NCI-H1417 (cell line): ENCODE data around the gene ANTXR2.
"Not testable (repeated sequence)": the region's sequence is repeated elsewhere in the genome, so short reads cannot be mapped to it uniquely, and the experiment has no call there.

Source experiments
- DNase-seq, 3 experiments: peaks; one replicate each; lab custom pipeline; 2025; lab: John Stamatoyannopoulos, UW

Gene ANTXR2

DNA sequence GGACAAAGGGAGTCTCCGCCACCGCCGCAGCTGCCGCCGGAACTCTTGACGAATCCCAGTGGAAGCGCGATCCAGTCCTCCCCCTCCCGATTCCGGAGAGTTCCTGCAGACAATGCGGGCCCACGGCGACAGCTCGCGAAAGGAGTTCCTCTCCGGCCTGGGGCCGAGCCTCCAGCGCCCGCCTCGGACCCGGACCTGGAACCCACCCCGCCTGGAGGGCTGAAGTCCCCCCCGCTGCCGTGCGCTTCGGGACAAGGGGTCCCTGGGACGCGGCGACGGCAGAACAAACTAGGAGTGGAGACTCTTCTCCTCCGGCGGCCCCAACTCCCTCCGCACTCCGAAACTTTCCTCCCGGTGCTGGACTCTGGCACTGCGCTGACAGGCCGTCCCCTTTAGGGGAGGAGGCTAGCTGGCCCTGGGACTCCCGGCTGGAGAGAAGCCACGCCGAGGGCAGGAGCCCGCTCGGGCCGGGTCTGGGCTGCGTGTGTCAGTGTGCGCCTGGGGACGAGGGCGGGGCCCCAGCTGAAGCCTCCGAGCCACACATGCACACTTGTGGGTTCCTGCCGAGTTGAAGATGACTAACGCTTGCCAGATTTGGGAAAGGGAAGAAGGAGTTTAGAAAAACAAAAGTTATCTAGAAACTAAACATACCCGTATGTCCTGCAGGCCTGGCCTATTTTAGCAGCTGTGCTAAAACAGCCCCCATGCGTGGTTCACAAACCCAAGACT, at the start of gene ANTXR2:
Gene ANTXR2 (minus strand): TSS at position 486 of the 729 bp plus-strand sequence. CDS start 669 bp downstream, outside the sequence.
- peak; percentile 41 to 87 (median 57) for DNase-seq

DNA sequence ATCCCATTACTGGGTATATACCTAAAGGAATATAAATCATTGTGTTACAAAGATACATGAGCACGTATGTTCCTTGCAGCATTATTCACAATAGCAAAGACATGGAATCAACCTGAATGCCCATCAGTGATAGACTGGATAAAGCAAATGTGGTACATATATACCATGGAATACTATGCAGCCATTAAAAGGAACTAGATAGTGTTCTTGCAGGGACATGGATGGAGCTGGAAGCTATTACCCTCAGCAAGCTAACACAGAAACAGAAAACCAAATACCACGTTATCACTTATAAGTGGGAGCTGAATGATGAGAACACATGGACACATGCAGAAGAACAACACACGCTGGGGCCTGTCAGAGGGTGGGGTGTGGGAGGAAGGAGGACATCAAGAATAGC, 48.8 kb upstream of the ANTXR2 start:
- not testable (repeated sequence) for DNase-seq

GRCh38 chr4:80119620-80120019, 46.6 kb upstream of the ANTXR2 start:
- DNase-seq: not testable (repeated sequence)

- DNase-seq: no peak
Observed at GRCh38 chr4:80116516-80116915, 43.5 kb upstream of the ANTXR2 start.

GRCh38 chr4:80115368-80116181, 42.5 kb upstream of the ANTXR2 start:
- DNase-seq: no peak

- DNase-seq: no peak
Observed at GRCh38 chr4:80114732-80115265, 41.8 kb upstream of the ANTXR2 start.

GRCh38 chr4:80113615-80114014, 40.6 kb upstream of the ANTXR2 start:
- no peak for DNase-seq

DNA sequence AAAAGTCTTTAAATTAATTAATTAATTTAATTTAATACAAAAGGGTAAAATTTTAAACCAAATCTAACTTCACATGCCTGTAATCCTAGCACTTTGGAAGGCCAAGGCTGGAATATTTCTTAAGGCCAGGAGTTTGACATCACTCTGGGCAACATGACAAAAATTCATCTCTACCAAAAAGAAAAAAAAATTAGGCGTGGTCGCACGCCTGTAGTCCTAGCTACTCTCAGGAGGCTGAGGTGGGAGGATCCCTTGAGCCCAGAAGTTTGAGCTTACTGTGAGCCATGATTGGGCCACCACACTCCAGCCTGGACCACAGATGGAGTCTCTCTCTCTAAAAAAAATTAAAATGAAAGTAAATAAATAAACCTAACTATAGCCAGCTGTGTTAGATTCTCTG, 39.2 kb upstream of the ANTXR2 start:
- DNase-seq: no peak

- DNase-seq: no peak
Observed at GRCh38 chr4:80111276-80111675, 38.2 kb upstream of the ANTXR2 start.

DNA sequence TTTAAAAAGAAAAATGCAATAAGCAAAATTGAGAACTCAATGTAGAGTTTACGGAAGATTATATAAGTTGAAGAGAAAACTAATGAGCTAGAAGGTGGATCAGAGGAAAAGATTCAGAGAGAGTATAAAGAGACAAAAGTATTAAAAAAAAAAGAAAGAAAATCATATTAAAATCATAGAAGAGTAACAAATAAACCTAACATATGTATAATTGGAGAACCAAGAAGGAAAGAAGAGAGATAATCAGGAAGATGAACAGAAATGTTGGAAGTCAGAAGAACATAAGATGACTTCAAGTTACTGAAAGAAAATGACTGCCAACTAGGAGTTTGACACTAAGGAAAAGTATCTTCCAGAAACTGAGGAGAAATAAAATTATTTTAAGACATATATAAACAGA, 34.3 kb upstream of the ANTXR2 start:
- DNase-seq: no peak

- no peak for DNase-seq
Observed at GRCh38 chr4:80104927-80105326, 31.9 kb upstream of the ANTXR2 start.

DNA sequence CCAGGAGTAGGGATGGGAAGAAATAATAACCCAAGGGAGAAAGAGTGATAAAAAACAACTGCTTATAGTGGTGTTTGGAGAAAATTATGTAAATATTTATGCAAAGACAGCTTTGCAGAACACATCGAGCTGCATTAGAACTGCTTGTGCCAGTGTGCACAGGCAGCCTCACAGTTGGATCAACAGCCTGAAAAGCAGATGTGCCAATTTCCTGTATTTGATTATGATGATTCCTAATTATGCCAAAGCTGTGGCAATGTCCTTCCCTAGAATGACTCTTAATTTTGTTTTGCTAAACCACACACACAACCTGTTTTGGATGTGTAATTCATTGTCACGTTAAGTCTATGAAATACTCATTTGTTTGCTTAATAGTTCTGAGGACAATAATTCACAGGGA, 30.6 kb upstream of the ANTXR2 start:
- DNase-seq: peak in 1 of 3 experiments; percentile 54

DNA sequence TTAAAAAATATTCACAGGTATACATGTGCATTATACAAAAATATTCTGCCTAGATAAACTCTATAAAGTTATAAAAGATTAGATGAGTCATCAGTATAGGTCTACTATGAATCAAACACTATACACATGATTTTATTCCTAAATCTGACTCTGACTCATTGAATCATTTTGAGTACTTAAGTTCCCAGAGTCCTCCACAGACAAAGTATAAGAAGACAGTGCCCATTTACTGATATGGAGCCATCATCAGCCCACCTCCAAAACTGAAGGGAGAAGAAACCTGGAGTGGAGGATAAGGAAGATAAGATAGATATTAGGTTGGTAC, 28.7 kb upstream of the ANTXR2 start:
- no peak for DNase-seq

- no peak for DNase-seq
Observed at GRCh38 chr4:80101071-80101791, 28.2 kb upstream of the ANTXR2 start.

DNA sequence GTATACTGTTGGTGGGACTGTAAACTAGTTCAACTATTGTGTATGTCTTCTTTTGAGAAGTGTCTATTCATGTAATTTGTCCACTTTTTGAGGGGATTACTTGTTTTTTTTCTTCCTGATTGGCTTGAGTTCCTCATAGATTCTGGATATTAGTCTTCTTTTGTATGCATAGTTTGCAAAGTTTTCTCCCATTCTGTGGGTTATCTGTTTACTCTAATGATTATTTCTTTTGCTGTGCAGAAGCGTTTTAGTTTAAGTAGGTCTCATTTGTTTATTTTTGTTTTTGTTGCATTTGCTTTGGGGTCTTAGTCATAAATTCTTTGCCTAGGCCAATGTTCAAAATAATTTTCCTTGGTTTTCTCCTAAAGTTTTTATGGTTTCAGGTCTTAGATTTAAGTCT, 26.6 kb upstream of the ANTXR2 start:
- no peak for DNase-seq

GRCh38 chr4:80098635-80099034, 25.6 kb upstream of the ANTXR2 start:
- no peak for DNase-seq

DNA sequence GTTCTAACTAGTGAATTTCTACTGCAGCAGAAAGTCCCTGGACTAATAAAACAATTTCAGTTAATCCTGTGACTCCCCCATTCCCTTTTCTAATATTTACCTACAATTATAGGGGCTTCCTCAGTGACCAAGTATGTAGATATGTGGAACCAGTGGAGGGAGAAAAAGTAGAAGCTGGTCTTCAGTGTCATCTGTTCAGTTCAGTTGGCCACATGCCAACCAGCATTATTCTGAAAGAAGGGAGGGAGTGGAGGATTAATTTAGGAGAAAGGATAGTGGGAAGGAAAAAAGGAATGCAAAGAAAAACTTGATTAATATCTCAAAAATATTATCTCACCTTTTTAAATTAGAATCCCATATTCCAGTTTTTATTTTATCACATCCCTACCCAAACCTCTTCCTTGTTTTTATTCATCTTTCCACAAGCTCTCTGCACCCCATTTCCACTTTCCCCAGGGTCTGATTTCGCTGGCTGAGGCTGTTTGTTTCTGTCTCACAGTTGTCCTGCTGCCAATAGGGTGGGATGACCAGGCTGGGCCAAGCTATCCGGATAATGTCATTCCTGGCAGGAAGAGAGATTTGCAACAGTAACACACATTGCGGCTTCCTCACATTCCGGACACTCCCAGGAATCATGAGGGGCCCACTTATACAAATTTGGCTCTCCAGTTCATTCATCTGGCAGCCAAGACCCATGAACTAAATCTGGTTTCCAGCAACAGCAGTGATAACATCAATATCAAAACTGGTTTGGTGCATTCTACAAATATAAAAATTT, 24.6 kb upstream of the ANTXR2 start:
- peak in 1 of 3 experiments; percentile 10 for DNase-seq

DNA sequence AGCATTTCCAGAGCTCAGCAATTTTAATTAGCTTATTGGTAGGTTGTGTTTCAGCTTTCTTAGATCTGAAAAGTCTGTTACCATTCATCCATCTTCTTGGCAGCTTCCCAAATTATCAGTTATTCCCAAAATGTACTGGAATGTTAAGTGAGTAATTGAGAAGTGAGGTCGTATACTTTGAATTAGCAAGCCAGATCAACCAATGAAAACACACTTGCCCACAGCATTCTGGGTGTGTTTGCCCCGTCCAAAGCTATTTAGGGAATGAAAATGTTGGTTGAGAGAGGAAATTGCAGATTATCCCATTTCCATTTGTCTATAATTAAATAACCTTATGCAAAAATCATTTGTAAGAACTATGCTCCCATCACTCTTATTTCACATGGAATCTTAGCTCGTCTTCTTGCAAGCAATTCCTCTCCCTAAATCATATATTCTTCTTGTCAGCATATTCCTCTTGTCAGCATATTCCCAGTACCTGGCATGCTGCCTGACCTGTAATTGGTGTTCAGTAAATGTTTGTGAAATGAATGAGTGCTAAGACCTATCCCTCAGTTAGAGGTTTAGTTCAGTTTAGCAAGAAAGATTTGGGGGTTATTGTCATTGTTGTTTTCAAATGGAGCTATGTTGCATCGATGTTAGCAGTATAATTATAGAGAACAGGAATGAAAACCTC, 23.3 kb upstream of the ANTXR2 start:
- DNase-seq: no peak

DNA sequence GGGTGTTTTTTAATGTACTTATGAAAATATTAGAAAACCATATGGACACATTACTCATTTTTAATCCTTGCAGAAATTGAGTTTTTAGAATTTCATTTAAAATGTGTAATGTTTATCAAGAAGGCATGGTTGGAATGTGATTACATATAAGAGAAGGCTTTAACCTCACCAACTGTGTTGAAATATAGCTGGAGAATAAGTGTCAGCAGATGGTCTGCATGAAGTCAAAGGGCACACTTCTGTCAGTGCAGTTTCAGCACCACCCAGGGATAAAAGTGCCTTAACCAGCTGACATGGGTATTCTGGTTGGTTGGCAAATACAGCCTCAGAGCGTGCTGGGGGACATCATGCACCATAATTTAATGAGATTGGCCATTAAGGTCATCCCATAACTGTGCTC, 21.2 kb upstream of the ANTXR2 start:
- no peak for DNase-seq

DNA sequence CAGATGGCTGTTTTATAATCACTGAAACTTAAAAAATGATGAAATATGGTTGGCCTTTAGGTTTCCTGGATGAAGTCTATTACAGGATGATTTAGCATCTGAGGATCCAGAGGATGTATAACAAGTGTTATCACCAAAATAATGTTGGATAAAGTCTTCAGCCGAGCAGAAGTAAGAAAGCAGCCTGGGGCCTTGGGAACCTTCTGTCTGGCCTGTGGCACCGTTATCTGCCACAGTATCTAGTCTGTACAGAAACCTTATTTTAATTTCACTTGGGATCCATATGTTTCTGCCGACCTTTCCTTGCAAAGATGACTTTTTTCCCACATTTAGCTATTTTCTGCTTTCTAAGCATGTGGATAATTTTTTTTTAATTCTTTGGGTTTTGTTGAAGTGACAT, 20.5 kb upstream of the ANTXR2 start:
- DNase-seq: no peak

DNA sequence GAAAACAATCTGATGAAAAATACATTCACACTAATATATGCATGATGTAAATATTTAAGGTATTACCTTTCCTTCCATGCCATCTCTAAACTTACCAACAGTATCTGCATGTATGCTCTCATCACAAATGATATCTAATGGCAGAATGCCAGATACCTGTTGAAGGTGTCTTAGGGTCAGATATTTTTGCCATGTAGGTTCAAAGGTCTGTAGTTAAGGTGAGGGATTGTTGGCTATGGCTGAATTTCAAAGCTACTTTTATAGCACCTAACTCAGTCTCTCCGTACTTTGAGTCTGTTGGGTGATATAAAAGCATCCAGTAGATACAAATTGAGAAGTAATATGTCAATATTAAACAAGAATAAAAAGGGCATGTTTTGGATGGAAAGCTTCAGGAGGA, 19.8 kb upstream of the ANTXR2 start:
- DNase-seq: no peak
